Glutamatergic neuron (in vitro differentiated cells): ENCODE data around the gene CAMKV. TPM values are rescaled to one million over a fixed set of nuclear protein-coding genes. Genes with fewer than 3 reads are reported as not detected.

Experiments
- DNase-seq: peaks from one replicate; pipeline ENCODE4 v3.0.0; 2022
- H3K27ac Mint-ChIP-seq: one replicate; pipeline ENCODE4 v1.8.0; 2020; ENCODE audit warnings: mild to moderate bottlenecking, mixed read lengths, inconsistent platforms; ENCODE audit not compliant: unreplicated experiment
- H3K27me3 Mint-ChIP-seq: one replicate; pipeline ENCODE4 v1.8.0; 2020; ENCODE audit warnings: mild to moderate bottlenecking, moderate library complexity, mixed read lengths, inconsistent platforms; ENCODE audit not compliant: unreplicated experiment
- H3K36me3 Mint-ChIP-seq: one replicate; pipeline ENCODE4 v1.8.0; 2020; ENCODE audit warnings: mild to moderate bottlenecking, mixed read lengths, inconsistent platforms; ENCODE audit not compliant: unreplicated experiment
- H3K4me1 Mint-ChIP-seq: one replicate; pipeline ENCODE4 v1.8.0; 2020; ENCODE audit warnings: mild to moderate bottlenecking, low read depth, mixed read lengths, inconsistent platforms; ENCODE audit not compliant: unreplicated experiment
- H3K4me3 Mint-ChIP-seq: one replicate; pipeline ENCODE4 v1.8.0; 2020; ENCODE audit warnings: mild to moderate bottlenecking, mixed read lengths, inconsistent platforms; ENCODE audit not compliant: unreplicated experiment
- H3K9me3 Mint-ChIP-seq: one replicate; pipeline ENCODE4 v1.8.0; 2020; ENCODE audit warnings: mild to moderate bottlenecking, moderate library complexity, mixed read lengths, inconsistent platforms; ENCODE audit not compliant: unreplicated experiment
- CTCF ChIP-seq: fragments of 200-600 bp; sonication (generic); IDR thresholded peaks from one replicate; pipeline ENCODE4 v1.5.0; 2021; ENCODE audit not compliant: partially characterized antibody, unreplicated experiment
- total RNA-seq: library from RNA; stranded (reverse); fragmentation: NEBNext Ultra II Directional; extraction: Animal tissue kit (Norgen Biotek cat#: 25700); gene quantifications from one replicate; pipeline ENCODE4 v1.2.1, GENCODE V29; 2021; ENCODE audit not compliant: unreplicated experiment

CAMKV gene
- total RNA-seq, 1 donor from 2014 or later = 518 TPM

DNA sequence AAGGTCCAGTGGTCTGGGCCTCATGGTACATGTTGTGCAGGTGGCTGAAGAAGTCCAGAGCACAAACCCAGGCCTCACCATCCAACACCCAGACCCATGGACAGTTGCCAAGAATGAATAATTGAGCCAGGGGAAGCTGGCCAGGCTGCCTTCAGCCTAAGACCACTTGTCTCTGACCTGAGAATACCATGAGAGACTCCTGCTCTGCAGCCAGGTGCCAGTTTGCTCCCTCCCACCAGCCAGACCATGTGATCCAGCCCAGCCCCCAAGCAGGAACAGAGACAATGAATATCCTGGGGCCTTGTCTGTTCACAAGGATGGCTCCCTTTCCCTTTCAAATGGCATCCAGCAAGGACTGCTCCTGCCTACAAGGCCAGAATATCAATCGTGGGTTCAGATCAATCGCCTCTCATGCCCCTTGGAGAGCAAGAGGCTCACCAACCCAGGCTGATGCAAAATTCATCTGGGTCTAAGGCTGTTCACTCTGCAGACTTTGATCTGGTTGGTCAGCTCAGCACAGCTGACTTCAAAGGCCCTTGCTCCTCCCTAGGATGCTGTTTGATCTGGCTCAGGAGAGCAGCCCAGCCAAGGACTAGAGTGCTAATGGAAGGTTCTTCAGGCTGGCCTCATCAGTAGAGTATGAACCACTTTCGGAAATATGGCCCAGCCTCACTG, 26.7 kb downstream of the CAMKV start:
- peaks cover 4% of the 10 kb centered on the region for H3K4me1 Mint-ChIP-seq
- no peaks in the 10 kb centered on the region for H3K36me3 Mint-ChIP-seq
- H3K9me3 Mint-ChIP-seq = peaks cover 4% of the 10 kb centered on the region
- DNase-seq = no peak
- H3K27ac Mint-ChIP-seq = no peak overlapping the region
- no peak for TF ChIP-seq CTCF
- H3K27me3 Mint-ChIP-seq = peaks cover 2% of the 10 kb centered on the region
- H3K4me3 Mint-ChIP-seq = no peak overlapping the region

DNA sequence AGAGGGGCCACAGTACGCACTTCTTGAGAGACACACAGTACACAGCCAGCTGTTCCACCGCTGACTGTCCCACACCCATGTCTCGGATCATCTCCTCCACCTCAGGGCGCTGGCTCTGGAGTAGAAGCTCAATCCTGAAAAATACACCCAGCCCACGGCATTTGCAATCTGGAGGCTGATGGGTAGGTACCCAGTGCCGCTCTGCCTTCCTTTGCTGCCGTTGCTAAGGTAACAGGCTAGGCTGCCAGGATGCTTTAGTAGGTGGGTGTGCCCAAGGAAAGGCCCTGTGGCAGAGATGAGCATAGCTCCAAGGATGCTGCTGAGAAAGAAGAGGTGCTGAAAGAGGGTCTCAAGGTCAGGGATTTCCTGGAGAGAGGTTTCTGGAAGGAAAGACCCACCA, 27.9 kb downstream of the CAMKV start:
- Mint-ChIP-seq H3K27ac (no peak overlapping the region), H3K9me3 (peaks cover 3% of the 10 kb centered on the region), H3K36me3 (no peaks in the 10 kb centered on the region), H3K4me3 (no peak overlapping the region), H3K4me1 (peaks cover 4% of the 10 kb centered on the region), H3K27me3 (peaks cover 4% of the 10 kb centered on the region)
- no peak for DNase-seq
- no peak for TF ChIP-seq CTCF

DNA sequence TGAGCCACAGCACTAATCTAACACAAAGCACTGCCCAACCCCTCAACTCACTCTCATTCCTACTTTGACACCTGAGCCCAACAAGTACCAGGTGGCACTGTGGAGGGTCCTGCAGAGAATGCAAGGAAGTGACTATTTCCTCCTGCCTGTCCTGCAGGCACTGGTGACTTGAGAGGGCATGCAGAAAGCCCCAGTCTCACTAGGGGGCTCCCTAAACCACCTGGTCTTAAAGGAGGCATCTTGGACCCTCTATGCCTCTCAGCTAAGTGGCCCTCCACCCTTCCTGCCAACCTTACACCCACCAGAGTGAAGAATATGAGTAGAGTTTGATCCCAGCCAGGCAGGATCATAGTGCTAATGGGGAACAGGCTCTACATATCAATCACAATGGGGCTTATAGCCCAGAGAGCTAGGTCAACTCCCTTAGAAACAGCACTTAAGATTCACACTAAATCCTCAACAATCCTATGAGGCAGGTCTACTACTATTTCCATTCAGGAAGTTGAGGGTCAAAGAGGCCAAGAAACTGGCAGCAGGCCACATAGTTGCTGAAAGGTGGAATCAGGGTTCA, 28.5 kb downstream of the CAMKV start:
- DNase-seq = peak; percentile 60
- no peak overlapping the region for H3K27ac Mint-ChIP-seq
- H3K27me3 Mint-ChIP-seq = peaks cover 4% of the 10 kb centered on the region
- H3K4me1 Mint-ChIP-seq = peaks cover 4% of the 10 kb centered on the region
- no peaks in the 10 kb centered on the region for H3K36me3 Mint-ChIP-seq
- TF ChIP-seq CTCF = peak; percentile 20
- H3K4me3 Mint-ChIP-seq = no peak overlapping the region
- H3K9me3 Mint-ChIP-seq = peaks cover 3% of the 10 kb centered on the region

DNA sequence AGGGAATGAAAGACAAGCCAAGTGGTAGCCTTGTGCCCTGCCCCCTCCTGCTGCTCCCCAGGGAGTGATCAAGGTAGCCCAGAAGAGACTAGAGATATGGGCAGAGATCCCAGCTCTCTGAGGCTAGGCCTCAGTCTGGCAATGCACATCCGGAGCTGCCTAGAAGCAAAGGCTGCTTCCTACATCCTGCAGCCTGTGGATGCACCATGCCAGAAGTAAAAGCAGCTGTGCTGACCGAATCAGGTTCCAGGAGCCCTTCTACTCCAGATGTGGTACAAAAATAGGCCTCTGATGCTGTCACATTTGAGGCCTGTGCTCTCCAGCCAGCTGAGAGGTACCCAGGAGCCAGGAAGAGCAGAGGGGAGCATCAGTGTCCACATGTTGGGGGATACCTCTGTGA, 29.3 kb downstream of the CAMKV start:
- peaks cover 4% of the 10 kb centered on the region for H3K4me1 Mint-ChIP-seq
- no peaks in the 10 kb centered on the region for H3K36me3 Mint-ChIP-seq
- peaks cover 3% of the 10 kb centered on the region for H3K9me3 Mint-ChIP-seq
- H3K27me3 Mint-ChIP-seq = peaks cover 4% of the 10 kb centered on the region
- H3K27ac Mint-ChIP-seq = no peak overlapping the region
- no peak for TF ChIP-seq CTCF
- DNase-seq = no peak
- H3K4me3 Mint-ChIP-seq = no peak overlapping the region

- Mint-ChIP-seq H3K4me1 (peaks cover 4% of the 10 kb centered on the region), H3K27ac (no peak overlapping the region), H3K36me3 (no peaks in the 10 kb centered on the region), H3K27me3 (peaks cover 4% of the 10 kb centered on the region), H3K4me3 (no peak overlapping the region), H3K9me3 (peaks cover 3% of the 10 kb centered on the region)
- TF ChIP-seq CTCF = peak; percentile 89
- DNase-seq = peak; percentile 83
These were observed 30.4 kb downstream of the CAMKV start for GRCh38 chr3:49839193-49839809.
